Skeletal muscle satellite cell (primary cell): ENCODE results near the gene OAF.

Experiments used
- H3K27me3 ChIP-seq: 2 replicates; pipeline ENCODE4 v1.7.0; 2013; ENCODE audit warnings: low read length; ENCODE audit not compliant: control insufficient read depth, insufficient read depth
- H3K36me3 ChIP-seq: 2 replicates; pipeline ENCODE4 v1.7.0; 2013; ENCODE audit warnings: mild to moderate bottlenecking, control low read depth, low read length; ENCODE audit not compliant: insufficient read depth
- H3K4me1 ChIP-seq: 2 replicates; pipeline ENCODE4 v1.7.0; 2013; ENCODE audit warnings: low read length; ENCODE audit not compliant: control insufficient read depth, insufficient read depth
- H3K4me2 ChIP-seq: 2 replicates; pipeline ENCODE4 v1.7.0; 2013; ENCODE audit warnings: mild to moderate bottlenecking, low read length
- H3K4me3 ChIP-seq: 2 replicates; pipeline ENCODE4 v1.7.0; 2013; ENCODE audit warnings: low read length
- H3K9ac ChIP-seq: 2 replicates; pipeline ENCODE4 v1.7.0; 2013; ENCODE audit warnings: mild to moderate bottlenecking, low read depth, low read length, moderate library complexity
- H3K9me3 ChIP-seq: replicated peaks from 2 replicates; pipeline ENCODE4 v1.7.0; 2013; ENCODE audit warnings: mild to moderate bottlenecking, control low read depth, low read length

The OAF gene

GRCh38 chr11:120196826-120197225 lies 14.0 kb upstream of the OAF start:
- peaks cover 85% of the 10 kb centered on the region for H3K27me3 ChIP-seq
- H3K4me3 ChIP-seq: no peak overlapping the region
- no peak overlapping the region for H3K4me2 ChIP-seq
- no peaks in the 10 kb centered on the region for H3K4me1 ChIP-seq
- H3K9me3 ChIP-seq: no peaks in the 10 kb centered on the region
- no peak overlapping the region for H3K9ac ChIP-seq
- H3K36me3 ChIP-seq: no peaks in the 10 kb centered on the region

DNA sequence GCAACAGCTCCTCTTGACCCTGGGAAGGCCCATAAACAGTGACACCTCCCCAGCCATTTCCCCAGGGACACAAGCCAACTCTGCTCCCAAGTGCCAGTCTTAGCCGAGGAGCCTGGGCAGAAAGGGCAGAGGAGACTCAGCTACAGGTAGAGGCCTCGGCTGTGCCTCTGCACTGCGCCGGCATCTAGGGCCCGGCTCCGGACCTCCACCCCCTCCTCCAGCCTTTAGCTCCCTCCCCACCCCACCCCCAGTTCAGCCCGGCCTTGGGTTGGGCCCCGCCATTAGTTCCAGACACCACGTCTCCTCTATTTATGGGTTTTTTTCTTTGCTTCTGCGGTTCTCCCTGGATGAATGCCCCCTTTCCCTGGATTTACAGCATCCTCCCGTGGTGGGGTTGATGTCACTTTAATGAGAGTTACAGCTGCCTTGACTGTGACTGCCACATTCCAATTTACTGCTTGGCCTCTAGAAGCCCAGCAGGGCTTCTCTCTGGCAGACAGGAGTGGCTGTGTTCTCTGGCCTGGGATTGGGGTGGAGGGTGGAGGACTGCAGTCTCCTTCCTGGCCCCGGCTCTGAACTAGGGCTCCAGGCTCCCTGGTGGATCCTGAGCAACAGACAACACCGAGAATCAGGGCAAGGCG lies 13.5 kb upstream of the OAF start:
- no peak overlapping the region for H3K4me2 ChIP-seq
- no peak overlapping the region for H3K9ac ChIP-seq
- H3K9me3 ChIP-seq: no peaks in the 10 kb centered on the region
- H3K4me1 ChIP-seq: no peaks in the 10 kb centered on the region
- peaks cover 83% of the 10 kb centered on the region for H3K27me3 ChIP-seq
- no peak overlapping the region for H3K4me3 ChIP-seq
- H3K36me3 ChIP-seq: no peaks in the 10 kb centered on the region

- Histone ChIP-seq H3K9ac (no peak overlapping the region), H3K4me2 (no peak overlapping the region), H3K4me1 (no peaks in the 10 kb centered on the region), H3K36me3 (no peaks in the 10 kb centered on the region), H3K27me3 (peaks cover 78% of the 10 kb centered on the region), H3K4me3 (no peak overlapping the region), H3K9me3 (no peaks in the 10 kb centered on the region)
Measured at GRCh38 chr11:120197977-120198376, 12.9 kb upstream of the OAF start.

- Histone ChIP-seq H3K36me3 (no peaks in the 10 kb centered on the region), H3K9me3 (no peaks in the 10 kb centered on the region), H3K27me3 (peaks cover 73% of the 10 kb centered on the region), H3K9ac (no peak overlapping the region), H3K4me3 (no peak overlapping the region), H3K4me1 (no peaks in the 10 kb centered on the region), H3K4me2 (no peak overlapping the region)
Measured at GRCh38 chr11:120198403-120198786, 12.4 kb upstream of the OAF start.

GRCh38 chr11:120198787-120199469 lies 11.9 kb upstream of the OAF start:
- no peaks in the 10 kb centered on the region for H3K9me3 ChIP-seq
- H3K4me3 ChIP-seq: no peak overlapping the region
- no peak overlapping the region for H3K4me2 ChIP-seq
- no peaks in the 10 kb centered on the region for H3K4me1 ChIP-seq
- H3K27me3 ChIP-seq: peaks cover 68% of the 10 kb centered on the region
- H3K36me3 ChIP-seq: no peaks in the 10 kb centered on the region
- H3K9ac ChIP-seq: no peak overlapping the region

GRCh38 chr11:120199613-120200012 lies 11.2 kb upstream of the OAF start:
- no peak overlapping the region for H3K4me2 ChIP-seq
- H3K9me3 ChIP-seq: no peaks in the 10 kb centered on the region
- H3K4me1 ChIP-seq: no peaks in the 10 kb centered on the region
- peaks cover 64% of the 10 kb centered on the region for H3K27me3 ChIP-seq
- no peaks in the 10 kb centered on the region for H3K36me3 ChIP-seq
- no peak overlapping the region for H3K4me3 ChIP-seq
- no peak overlapping the region for H3K9ac ChIP-seq

DNA sequence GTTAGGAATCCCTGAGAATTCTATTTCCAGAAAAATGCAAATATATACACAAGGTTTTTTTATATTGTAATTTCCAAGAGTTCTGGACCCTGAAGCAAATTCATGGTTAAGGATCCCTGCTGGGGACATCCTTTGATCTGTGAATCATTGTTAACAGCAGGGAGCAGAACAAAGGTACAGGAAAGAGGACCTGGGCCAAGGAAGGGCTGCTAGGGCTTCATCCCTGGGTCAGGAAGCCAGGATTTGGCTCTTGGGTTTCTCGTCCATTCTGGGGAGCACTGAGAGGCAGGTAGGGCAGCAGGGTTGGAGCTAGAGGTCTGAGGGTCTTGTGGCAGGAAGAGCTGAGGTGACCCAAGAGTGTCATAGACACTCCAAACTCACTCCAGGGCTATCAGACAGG lies 10.2 kb upstream of the OAF start:
- H3K36me3 ChIP-seq: no peaks in the 10 kb centered on the region
- H3K4me1 ChIP-seq: peaks cover 8% of the 10 kb centered on the region
- no peak overlapping the region for H3K4me2 ChIP-seq
- no peak overlapping the region for H3K9ac ChIP-seq
- no peak overlapping the region for H3K4me3 ChIP-seq
- H3K9me3 ChIP-seq: no peaks in the 10 kb centered on the region
- peaks cover 57% of the 10 kb centered on the region for H3K27me3 ChIP-seq

GRCh38 chr11:120201653-120202052 lies 9.2 kb upstream of the OAF start:
- peaks cover 51% of the 10 kb centered on the region for H3K27me3 ChIP-seq
- no peak overlapping the region for H3K4me2 ChIP-seq
- no peak overlapping the region for H3K4me3 ChIP-seq
- H3K9me3 ChIP-seq: no peaks in the 10 kb centered on the region
- no peaks in the 10 kb centered on the region for H3K36me3 ChIP-seq
- peaks cover 12% of the 10 kb centered on the region for H3K4me1 ChIP-seq
- no peak overlapping the region for H3K9ac ChIP-seq

DNA sequence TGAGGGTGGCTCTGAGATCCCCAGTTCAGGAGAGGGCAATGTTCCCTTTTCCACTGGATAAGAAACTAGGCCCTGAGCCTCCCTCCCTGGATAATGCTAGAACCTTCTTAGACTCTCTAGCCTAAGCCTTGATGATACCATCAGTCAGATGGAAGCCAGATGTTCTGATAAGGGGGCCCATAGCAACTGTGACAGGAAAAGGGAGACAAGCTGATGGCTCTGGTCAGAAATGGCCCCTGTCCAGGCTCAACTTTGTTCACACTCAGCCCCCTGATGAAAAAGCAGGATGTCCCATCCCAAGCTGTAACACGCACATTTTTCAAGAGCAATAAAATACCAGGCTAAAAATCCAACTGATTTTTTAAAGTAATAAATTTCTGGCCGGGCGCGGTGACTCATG lies 7.2 kb upstream of the OAF start:
- Histone ChIP-seq H3K4me1 (peaks cover 23% of the 10 kb centered on the region), H3K9me3 (no peaks in the 10 kb centered on the region), H3K4me3 (no peak overlapping the region), H3K4me2 (no peak overlapping the region), H3K9ac (no peak overlapping the region), H3K27me3 (peaks cover 34% of the 10 kb centered on the region), H3K36me3 (no peaks in the 10 kb centered on the region)

- Histone ChIP-seq H3K9me3 (no peaks in the 10 kb centered on the region), H3K4me3 (no peak overlapping the region), H3K27me3 (peaks cover 14% of the 10 kb centered on the region), H3K4me1 (peaks cover 39% of the 10 kb centered on the region), H3K9ac (no peak overlapping the region), H3K36me3 (no peaks in the 10 kb centered on the region), H3K4me2 (no peak overlapping the region)
Measured at GRCh38 chr11:120205596-120206161, 5.2 kb upstream of the OAF start.

GRCh38 chr11:120207512-120207911 lies 3.3 kb upstream of the OAF start:
- Histone ChIP-seq H3K36me3 (no peaks in the 10 kb centered on the region), H3K4me3 (no peak overlapping the region), H3K27me3 (no peaks in the 10 kb centered on the region), H3K9ac (no peak overlapping the region), H3K4me2 (no peak overlapping the region), H3K9me3 (no peaks in the 10 kb centered on the region), H3K4me1 (peaks cover 50% of the 10 kb centered on the region)

GRCh38 chr11:120208001-120208441 lies 2.8 kb upstream of the OAF start:
- H3K27me3 ChIP-seq: no peaks in the 10 kb centered on the region
- no peak overlapping the region for H3K9ac ChIP-seq
- H3K4me3 ChIP-seq: no peak overlapping the region
- H3K36me3 ChIP-seq: no peaks in the 10 kb centered on the region
- H3K9me3 ChIP-seq: no peaks in the 10 kb centered on the region
- peaks cover 55% of the 10 kb centered on the region for H3K4me1 ChIP-seq
- no peak overlapping the region for H3K4me2 ChIP-seq
